Stimulated activated memory B cell treated with anti-CD40 and anti-IgM and Interleukin-4, amounts not matched to agents 10 μg/mL and 1 μg/mL and 100 μg/mL, for 72 hours (primary cell): ENCODE results near the gene RGCC.
"Not testable (repeated sequence)": the region's sequence is repeated elsewhere in the genome, so short reads cannot be mapped to it uniquely, and the experiment has no call there.

Source experiments
- ATAC-seq: fragments of 150-1000 bp; cut with Tn5 transposase; 2 replicates; pipeline ENCODE4 v1.10.0; 2021
- H3K27ac Mint-ChIP-seq: one replicate; pipeline ENCODE4 v1.8.0; 2022; ENCODE audit warnings: mild to moderate bottlenecking, mixed read lengths
- H3K27me3 Mint-ChIP-seq: one replicate; pipeline ENCODE4 v1.8.0; 2022; ENCODE audit warnings: mixed read lengths
- H3K36me3 Mint-ChIP-seq: one replicate; pipeline ENCODE4 v1.8.0; 2022; ENCODE audit warnings: mixed read lengths
- H3K4me1 Mint-ChIP-seq: one replicate; pipeline ENCODE4 v1.8.0; 2022; ENCODE audit warnings: mixed read lengths
- H3K4me3 Mint-ChIP-seq: one replicate; pipeline ENCODE4 v1.8.0; 2022; ENCODE audit warnings: mild to moderate bottlenecking, moderate library complexity, mixed read lengths
- H3K9me3 Mint-ChIP-seq: one replicate; pipeline ENCODE4 v1.8.0; 2022; ENCODE audit warnings: mixed read lengths

The RGCC gene, protein sequence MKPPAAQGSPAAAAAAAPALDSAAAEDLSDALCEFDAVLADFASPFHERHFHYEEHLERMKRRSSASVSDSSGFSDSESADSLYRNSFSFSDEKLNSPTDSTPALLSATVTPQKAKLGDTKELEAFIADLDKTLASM

DNA sequence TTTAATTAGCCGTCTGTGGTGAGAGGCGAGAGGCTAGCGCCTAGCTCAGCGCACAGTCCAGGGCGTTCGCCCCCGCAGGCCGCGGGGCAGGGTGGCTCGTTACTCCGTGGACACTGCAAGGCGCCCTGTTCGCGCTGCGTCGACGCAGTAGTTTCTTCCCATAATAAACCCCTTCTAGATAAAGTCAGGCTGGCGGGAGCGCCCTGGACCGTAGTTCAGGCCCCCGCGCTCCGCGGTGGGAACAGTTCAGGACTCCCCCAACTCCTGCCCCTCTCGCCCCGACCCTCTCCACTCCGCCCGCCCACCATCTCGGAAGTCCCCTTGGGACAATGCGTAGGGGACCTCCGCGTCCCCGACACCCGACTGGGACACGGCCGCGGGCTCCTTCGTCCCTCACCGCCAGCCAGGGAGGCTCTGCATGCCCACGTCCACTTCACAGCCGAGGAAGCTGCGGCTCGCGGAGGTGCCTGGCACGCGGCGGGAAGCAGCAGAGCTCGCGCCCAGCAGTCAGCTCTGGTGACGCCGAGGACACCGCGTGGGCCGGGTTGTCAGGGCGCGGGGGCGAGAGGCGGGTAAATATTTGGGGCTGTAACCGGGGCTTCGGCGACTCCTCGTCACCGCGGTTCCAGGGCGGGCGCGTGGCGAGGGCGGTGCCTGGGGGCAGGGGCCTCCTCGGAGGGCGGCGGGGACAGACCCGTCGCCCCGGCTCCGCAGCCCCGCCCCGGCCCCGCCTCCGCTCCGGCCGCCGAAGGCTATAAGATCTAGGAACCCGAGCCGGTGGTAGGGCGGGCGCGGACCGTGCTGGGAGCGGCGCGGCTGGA lies at the start of gene RGCC:
Gene RGCC, plus strand, starts transcription at position 783 of the 821 bp plus-strand sequence. CDS start 158 bp downstream, outside the sequence.
- Mint-ChIP-seq H3K4me3 (peak within 1 kb of the TSS; percentile 80), H3K27ac (peak within 1 kb of the TSS; percentile 71), H3K36me3 (peaks cover 18% of the 10 kb centered on the region), H3K9me3 (peaks cover 3% of the 10 kb centered on the region), H3K4me1 (peaks cover 37% of the 10 kb centered on the region), H3K27me3 (peaks cover 28% of the 10 kb centered on the region)
- ATAC-seq = peak; percentile 86

DNA sequence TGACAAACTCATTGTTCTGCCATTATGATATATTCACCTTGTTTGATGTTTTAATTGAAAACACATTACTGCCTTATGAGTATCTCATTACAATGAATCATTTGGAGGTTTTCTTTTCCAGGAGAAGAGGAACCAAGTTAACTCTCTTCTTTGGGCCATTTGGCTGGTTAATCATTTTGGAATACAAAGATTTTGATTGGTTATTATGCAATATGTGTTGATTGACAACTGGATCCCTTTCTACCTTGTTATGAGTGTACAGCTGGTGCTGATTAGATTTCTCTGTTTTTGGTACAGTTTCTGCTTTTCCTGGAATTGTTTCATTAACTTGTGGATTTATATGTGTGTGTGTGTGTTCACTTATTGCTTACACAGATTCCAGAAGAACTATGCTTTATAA lies 49.2 kb upstream of the RGCC start:
- H3K4me1 Mint-ChIP-seq = no peaks in the 10 kb centered on the region
- peaks cover 25% of the 10 kb centered on the region for H3K27me3 Mint-ChIP-seq
- H3K27ac Mint-ChIP-seq = no peak overlapping the region
- H3K36me3 Mint-ChIP-seq = no peaks in the 10 kb centered on the region
- no peak overlapping the region for H3K4me3 Mint-ChIP-seq
- ATAC-seq = no peak
- H3K9me3 Mint-ChIP-seq = no peaks in the 10 kb centered on the region

DNA sequence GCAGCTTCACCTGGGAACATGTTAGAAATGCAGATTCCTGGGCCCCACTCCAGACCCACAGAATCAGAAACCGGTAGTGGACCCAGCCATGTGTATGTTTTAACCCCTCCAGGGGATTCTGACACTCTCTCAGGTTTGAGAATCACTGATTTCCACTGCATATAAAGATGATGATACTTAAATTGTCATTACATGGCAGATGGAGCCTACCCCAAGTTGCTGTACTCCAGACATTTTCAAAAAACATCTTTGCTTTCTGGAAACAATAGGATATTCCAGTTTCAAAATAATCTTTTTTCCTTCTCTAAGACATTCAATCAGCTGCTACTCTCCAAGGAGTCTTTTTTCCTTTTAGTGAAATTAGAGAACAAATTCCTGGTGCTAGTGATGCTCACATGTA lies 48.6 kb upstream of the RGCC start:
- no peak for ATAC-seq
- Mint-ChIP-seq H3K27ac (no peak overlapping the region), H3K4me1 (no peaks in the 10 kb centered on the region), H3K36me3 (no peaks in the 10 kb centered on the region), H3K4me3 (no peak overlapping the region), H3K9me3 (no peaks in the 10 kb centered on the region), H3K27me3 (peaks cover 25% of the 10 kb centered on the region)

DNA sequence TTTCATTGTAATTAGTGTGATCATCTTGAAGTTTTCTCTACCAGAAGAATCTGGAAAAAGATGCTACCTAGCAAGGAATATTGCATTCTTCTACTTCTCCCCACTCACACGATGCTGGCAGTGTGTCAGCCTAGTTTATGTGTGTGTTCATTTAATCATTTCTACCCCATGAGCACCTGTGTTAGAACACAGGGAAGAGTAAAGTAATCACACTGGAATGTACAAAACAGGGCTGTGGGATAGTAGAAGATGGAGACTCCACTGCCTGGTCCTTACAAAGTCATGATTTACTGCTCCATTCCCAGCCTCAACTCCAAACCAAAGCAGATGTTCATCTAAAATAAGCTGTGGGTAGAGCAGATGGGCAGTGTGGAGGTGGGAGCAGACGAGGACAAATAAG lies 47.7 kb upstream of the RGCC start:
- no peak for ATAC-seq
- Mint-ChIP-seq H3K27ac (no peak overlapping the region), H3K4me1 (no peaks in the 10 kb centered on the region), H3K27me3 (peaks cover 25% of the 10 kb centered on the region), H3K36me3 (no peaks in the 10 kb centered on the region), H3K4me3 (no peak overlapping the region), H3K9me3 (no peaks in the 10 kb centered on the region)

DNA sequence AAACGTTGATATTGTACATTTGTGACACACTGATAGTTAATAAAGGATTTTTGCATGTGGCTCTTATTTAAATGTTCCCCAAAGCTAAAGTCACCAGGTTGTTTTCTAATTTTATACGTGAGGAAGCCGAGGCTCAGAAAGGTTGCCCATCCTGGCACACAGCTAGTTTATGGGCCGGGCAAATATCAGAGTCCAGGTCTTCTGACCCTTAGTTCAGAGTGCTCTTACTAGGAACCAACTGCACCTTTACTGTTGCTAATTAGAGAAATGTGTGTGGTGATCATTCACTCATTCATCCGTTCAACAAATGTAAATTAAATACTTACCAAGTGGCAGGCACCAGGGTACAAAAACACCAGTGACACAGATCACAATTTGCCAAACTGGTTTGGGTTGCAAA lies 46.3 kb upstream of the RGCC start:
- Mint-ChIP-seq H3K4me3 (no peak overlapping the region), H3K4me1 (no peaks in the 10 kb centered on the region), H3K9me3 (no peaks in the 10 kb centered on the region), H3K36me3 (no peaks in the 10 kb centered on the region), H3K27ac (no peak overlapping the region), H3K27me3 (peaks cover 25% of the 10 kb centered on the region)
- ATAC-seq = no peak

DNA sequence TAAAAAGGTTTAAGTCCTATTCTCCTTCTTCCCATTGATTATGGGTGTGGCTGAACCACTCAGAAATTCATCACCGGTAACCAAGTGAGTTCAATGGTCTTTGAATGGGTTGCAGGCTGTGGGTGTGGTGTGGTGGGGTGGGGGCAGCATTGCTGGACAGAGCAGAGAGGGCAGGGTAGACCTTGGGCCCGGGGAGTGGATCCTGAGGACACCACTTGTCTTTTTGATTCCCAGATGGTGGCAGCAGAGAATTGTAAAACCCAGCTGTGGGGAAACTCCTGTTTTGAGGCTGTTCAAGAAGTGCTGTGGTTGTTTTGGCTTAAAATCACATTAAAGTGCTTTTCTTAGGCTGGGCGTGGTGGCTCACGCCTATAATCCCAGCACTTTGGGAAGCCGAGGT lies 45.8 kb upstream of the RGCC start:
- Mint-ChIP-seq H3K9me3 (no peaks in the 10 kb centered on the region), H3K36me3 (no peaks in the 10 kb centered on the region), H3K27me3 (peaks cover 25% of the 10 kb centered on the region), H3K27ac (no peak overlapping the region), H3K4me1 (no peaks in the 10 kb centered on the region), H3K4me3 (no peak overlapping the region)
- no peak for ATAC-seq

DNA sequence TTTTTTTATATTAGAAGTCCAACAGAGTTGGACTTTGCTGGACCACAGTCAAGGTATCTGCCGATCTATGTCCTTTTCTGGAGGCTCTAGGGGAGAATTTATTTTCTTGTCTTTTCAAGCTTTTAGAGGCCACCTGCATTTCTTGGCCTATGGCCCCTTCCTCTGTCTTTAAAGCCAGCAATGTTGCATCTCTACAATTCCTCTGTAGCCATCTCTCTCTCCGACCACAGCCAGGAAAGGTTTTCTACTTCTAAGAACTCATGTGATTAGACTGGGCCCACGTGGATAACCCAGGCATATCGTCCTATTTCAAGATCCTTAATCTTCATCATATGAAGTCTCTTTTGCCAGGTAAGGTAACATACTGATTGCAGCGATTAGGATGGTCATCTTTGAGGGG lies 43.5 kb upstream of the RGCC start:
- no peak for ATAC-seq
- peaks cover 20% of the 10 kb centered on the region for H3K27me3 Mint-ChIP-seq
- peaks cover 5% of the 10 kb centered on the region for H3K36me3 Mint-ChIP-seq
- no peaks in the 10 kb centered on the region for H3K9me3 Mint-ChIP-seq
- no peaks in the 10 kb centered on the region for H3K4me1 Mint-ChIP-seq
- H3K4me3 Mint-ChIP-seq = no peak overlapping the region
- H3K27ac Mint-ChIP-seq = no peak overlapping the region

DNA sequence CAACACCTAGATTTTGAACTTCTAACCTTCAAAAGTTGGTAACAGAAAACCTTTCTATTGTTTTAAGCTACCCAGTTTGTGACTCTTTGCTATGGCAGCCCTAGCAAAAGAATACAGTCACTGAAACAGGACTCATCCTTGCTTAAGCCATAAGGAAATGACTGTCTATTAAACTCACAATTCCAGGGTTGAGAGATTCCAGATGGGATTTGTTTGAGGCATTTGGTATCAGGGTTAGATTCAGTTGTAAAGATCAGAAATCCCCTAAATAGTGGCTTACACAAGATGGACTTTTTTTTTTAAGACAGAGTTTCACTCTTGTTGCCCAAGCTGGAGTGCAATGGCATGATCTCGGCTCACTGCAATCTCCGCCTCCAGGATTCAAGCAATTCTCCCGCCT lies 41.1 kb upstream of the RGCC start:
- H3K4me1 Mint-ChIP-seq = no peaks in the 10 kb centered on the region
- H3K27ac Mint-ChIP-seq = no peak overlapping the region
- peaks cover 5% of the 10 kb centered on the region for H3K36me3 Mint-ChIP-seq
- no peaks in the 10 kb centered on the region for H3K9me3 Mint-ChIP-seq
- no peak overlapping the region for H3K4me3 Mint-ChIP-seq
- peaks cover 9% of the 10 kb centered on the region for H3K27me3 Mint-ChIP-seq
- no peak for ATAC-seq

DNA sequence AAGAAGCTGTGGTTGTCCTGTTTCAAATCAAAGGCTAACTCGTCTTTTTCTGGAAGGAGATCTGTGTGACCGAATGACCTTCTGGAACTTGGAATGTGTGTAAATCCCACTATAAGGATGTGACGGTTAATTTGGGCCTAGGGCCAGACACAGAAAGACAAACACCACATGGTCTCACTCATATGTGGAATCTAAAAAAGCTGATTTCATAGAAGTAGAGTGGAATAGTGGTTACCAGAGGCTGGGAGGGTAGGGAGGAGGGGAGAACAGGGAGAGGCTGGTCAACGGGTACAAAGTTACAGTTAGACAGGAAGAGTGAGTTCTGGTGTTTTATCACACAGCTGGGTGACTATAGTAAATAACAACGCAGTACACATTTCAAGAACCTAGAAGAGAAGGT lies 39.3 kb upstream of the RGCC start:
- no peak for ATAC-seq
- H3K27ac Mint-ChIP-seq = no peak overlapping the region
- no peaks in the 10 kb centered on the region for H3K9me3 Mint-ChIP-seq
- no peaks in the 10 kb centered on the region for H3K4me1 Mint-ChIP-seq
- peaks cover 10% of the 10 kb centered on the region for H3K27me3 Mint-ChIP-seq
- peaks cover 5% of the 10 kb centered on the region for H3K36me3 Mint-ChIP-seq
- H3K4me3 Mint-ChIP-seq = no peak overlapping the region

DNA sequence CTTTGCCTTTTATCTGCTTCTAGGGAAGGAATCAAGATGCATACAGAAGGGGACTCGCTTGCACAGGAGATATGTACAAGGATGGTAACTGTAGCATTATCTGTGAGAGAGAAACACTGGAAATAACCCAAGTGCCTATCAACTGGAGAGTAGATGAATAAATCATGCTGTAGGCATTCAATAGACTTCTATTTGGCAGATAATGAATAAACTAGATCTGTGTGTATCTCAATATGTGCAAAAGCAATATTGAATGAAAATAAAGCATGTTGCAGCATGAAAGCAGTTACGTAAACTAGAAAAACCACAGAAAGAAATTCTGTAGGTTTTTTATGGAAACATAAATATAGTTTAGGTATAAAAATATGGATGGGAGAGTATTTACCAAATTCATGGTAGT lies 38.6 kb upstream of the RGCC start:
- H3K36me3 Mint-ChIP-seq = peaks cover 5% of the 10 kb centered on the region
- H3K4me3 Mint-ChIP-seq = no peak overlapping the region
- ATAC-seq = no peak
- H3K4me1 Mint-ChIP-seq = no peaks in the 10 kb centered on the region
- H3K9me3 Mint-ChIP-seq = no peaks in the 10 kb centered on the region
- H3K27me3 Mint-ChIP-seq = peaks cover 17% of the 10 kb centered on the region
- no peak overlapping the region for H3K27ac Mint-ChIP-seq

DNA sequence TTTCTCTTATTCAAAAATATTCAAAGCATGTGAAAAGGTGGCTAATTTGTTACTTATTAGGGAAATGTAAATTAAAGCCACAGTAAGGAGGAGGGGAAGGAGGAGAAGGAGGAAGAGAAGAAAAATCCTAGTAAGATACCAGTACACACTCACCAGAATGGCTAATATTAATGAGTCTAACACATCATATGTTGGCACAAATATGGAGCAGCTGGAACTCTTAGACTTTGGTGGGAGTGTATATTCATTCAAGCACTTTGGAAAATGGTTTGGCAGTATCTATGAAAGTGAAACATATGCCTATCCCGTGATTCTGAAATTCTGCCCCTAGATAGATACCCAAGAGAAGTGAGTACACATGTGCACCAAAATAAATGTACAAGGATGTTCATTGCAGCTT lies 38.1 kb upstream of the RGCC start:
- no peaks in the 10 kb centered on the region for H3K4me1 Mint-ChIP-seq
- peaks cover 5% of the 10 kb centered on the region for H3K36me3 Mint-ChIP-seq
- H3K27ac Mint-ChIP-seq = no peak overlapping the region
- no peak overlapping the region for H3K4me3 Mint-ChIP-seq
- H3K27me3 Mint-ChIP-seq = peaks cover 22% of the 10 kb centered on the region
- no peaks in the 10 kb centered on the region for H3K9me3 Mint-ChIP-seq
- no peak for ATAC-seq

DNA sequence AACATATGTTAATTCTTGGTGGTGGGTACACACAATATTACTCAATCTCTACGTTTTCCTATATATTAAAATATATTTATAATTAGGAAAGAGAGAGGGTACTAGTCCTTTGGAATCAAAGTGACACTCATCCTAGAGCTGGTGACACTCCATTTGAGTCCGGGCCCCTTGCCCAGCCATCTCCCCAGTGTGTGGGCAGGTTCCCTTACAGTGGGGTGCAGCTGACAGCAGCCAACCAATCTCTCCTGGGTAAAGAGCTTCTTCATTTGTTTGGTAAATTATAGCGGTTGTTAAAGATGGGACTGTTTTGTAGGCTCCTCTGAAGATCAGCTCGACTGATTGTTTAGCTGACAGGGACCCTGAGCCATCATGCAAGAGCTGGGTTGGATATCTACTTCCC lies 37.2 kb upstream of the RGCC start:
- Mint-ChIP-seq H3K27ac (no peak overlapping the region), H3K4me3 (no peak overlapping the region), H3K9me3 (no peaks in the 10 kb centered on the region), H3K4me1 (no peaks in the 10 kb centered on the region), H3K27me3 (peaks cover 29% of the 10 kb centered on the region), H3K36me3 (peaks cover 5% of the 10 kb centered on the region)
- no peak for ATAC-seq

DNA sequence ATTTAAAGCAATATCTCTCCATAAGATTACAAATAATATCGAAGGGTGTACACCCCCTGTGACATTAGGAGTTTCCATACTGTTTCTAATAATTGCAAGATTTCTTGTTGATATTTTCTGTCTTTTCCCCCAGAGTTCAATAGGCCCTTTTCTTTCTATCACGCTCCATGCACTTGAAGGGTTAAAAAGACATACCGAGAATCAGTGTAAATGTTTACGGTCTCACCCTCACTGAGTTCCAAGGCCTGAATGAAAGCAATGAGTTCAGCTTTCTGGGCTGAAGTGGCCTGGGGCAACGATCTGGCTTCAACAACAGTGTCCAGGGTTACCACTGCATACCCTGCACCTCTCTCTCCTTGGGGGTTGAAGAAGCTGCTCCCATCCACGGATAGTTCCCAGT lies 36.0 kb upstream of the RGCC start:
- not testable (repeated sequence) for H3K4me1 Mint-ChIP-seq, H3K4me3 Mint-ChIP-seq, ATAC-seq, H3K9me3 Mint-ChIP-seq, H3K36me3 Mint-ChIP-seq, H3K27ac Mint-ChIP-seq
- H3K27me3 Mint-ChIP-seq = peaks cover 40% of the 10 kb centered on the region

DNA sequence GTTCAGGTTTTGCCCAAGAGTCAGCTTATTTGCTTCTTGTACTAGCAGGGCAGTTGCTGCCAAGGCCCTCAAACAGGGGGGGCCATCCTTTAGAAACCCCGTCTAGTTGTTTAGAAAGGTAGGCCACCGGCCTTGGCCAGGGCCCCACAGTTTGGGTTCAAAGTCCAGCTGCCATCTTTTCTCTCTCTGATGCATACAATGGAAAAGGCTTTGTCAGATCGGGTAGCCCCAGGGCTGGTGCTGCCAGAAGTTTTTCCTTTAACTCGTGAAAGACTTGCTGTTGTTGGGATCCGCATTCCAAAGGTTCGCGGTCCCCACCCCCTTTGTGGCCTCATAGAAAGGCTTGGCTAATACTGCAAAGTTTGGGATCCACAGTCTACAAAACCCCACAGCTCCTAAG lies 35.4 kb upstream of the RGCC start:
- H3K4me1 Mint-ChIP-seq, ATAC-seq, H3K36me3 Mint-ChIP-seq, H3K9me3 Mint-ChIP-seq, H3K4me3 Mint-ChIP-seq, H3K27ac Mint-ChIP-seq: not testable (repeated sequence)
- H3K27me3 Mint-ChIP-seq = peaks cover 41% of the 10 kb centered on the region

DNA sequence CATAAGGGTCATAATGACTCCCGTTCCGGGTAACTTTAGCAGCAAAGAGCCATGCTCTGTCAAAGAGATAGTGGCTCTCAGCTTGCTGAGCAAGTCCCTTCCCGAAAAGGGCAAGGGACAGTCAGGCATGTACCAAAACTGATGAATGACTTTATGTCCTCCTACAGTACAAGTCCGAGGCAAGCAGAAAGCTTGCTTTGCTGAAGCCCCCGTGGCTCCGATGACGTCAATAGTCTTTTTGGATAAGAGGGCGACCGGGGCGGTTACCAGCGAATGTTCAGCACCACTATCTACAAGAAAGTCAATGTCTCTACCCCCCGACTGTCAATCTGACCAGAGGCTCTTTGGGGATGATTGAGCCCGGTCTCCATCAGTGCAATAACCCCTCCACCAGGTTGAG lies 34.1 kb upstream of the RGCC start:
- H3K4me1 Mint-ChIP-seq, H3K9me3 Mint-ChIP-seq: not testable (repeated sequence)

DNA sequence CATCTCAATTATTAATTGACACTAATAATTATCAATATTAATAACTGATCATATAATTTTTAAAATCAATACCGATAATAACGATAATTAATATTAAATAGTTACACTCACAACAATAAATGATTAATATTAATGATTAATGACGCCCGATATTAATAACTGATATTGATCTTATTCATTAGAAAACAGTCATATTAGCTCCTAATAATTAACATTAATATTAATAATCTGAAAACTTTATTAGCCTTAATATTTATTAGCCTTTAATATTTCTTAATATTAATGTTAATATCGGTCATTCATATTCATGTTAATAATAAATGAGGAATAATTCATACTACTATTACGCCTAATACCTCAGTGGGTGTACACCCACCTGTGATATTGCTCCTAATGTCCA lies 32.7 kb upstream of the RGCC start:
- not testable (repeated sequence) for H3K36me3 Mint-ChIP-seq, H3K27ac Mint-ChIP-seq, H3K4me1 Mint-ChIP-seq, H3K4me3 Mint-ChIP-seq, H3K9me3 Mint-ChIP-seq, ATAC-seq
- H3K27me3 Mint-ChIP-seq = peaks cover 41% of the 10 kb centered on the region

More for the DNA sequence above, 34.1 kb upstream of the RGCC start:
- not testable (repeated sequence) for H3K4me3 Mint-ChIP-seq, ATAC-seq, H3K36me3 Mint-ChIP-seq, H3K27ac Mint-ChIP-seq
- peaks cover 50% of the 10 kb centered on the region for H3K27me3 Mint-ChIP-seq
